HEK293T (cell line): ENCODE results near the gene NAPA.

Experiments used
- BHLHE40 ChIP-seq: fragments of 450-650 bp; IDR thresholded peaks from 2 replicates; pipeline ENCODE4 v1.6.1; 2016; ENCODE audit warnings: mild to moderate bottlenecking, moderate library complexity, borderline replicate concordance
- CTBP1 ChIP-seq: fragments of 450-650 bp; IDR thresholded peaks from 2 replicates; pipeline ENCODE4 v1.6.1; 2016; ENCODE audit warnings: borderline replicate concordance
- FOXA1 ChIP-seq: fragments of 450-650 bp; IDR thresholded peaks from 2 replicates; pipeline ENCODE4 v1.6.1; 2016; ENCODE audit warnings: mild to moderate bottlenecking
- FOXK2 ChIP-seq: fragments of 450-650 bp; IDR thresholded peaks from 2 replicates; pipeline ENCODE4 v1.6.1; 2016; ENCODE audit warnings: mild to moderate bottlenecking
- FOXM1 ChIP-seq: fragments of 450-650 bp; IDR thresholded peaks from 2 replicates; pipeline ENCODE4 v1.6.1; 2017; ENCODE audit warnings: mild to moderate bottlenecking, borderline replicate concordance
- SP1 ChIP-seq: fragments of 450-650 bp; IDR thresholded peaks from 2 replicates; pipeline ENCODE4 v1.6.1; 2017
- TARDBP ChIP-seq: fragments of 450-650 bp; IDR thresholded peaks from 2 replicates; pipeline ENCODE4 v1.6.1; 2016

DNA sequence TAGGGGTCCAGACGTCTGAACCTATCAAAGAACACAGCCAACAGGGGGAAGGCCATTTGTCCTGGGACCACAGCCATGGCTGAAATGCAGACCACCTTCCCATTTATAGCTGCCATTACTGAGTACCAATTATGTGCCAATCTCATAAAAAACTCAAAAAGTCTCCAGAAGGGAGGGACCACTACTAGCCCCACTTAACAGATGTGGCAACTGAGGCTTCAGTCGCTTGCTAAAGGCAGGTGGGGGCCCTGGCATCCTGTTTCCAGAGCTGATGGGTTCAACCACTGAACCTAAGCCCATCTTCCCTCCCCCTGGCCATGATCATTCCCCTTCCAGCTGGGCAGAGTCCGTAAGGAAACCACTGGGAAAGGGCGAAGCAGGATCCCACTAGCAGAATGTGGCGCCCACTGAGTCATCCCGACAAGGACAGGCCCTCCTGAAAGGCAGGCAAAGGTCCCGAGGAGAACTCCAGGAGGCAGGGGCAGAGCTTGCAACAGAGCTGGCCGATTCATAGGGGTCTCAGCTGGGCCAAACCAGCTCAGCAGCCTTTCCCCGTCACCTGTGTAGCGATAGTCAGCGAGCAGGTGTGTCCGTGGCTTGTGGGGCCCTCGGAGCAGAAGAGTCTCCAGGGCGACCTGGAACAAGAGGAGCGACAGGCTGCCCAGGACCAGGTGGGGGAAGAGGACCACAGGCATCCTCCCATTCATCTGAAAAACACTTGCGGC lies 14.3 kb upstream of the NAPA start:
- no peak for TF ChIP-seq BHLHE40
- TF ChIP-seq FOXK2 = no peak
- TF ChIP-seq SP1 = no peak
- no peak for TF ChIP-seq CTBP1
- no peak for TF ChIP-seq TARDBP
- TF ChIP-seq FOXM1 = no peak
- no peak for TF ChIP-seq FOXA1
